Measurements from ENCODE around the gene GPR61. TPM values are rescaled to one million over a fixed set of nuclear protein-coding genes. Genes with fewer than 3 reads are reported as not detected.

Gene GPR61
- total RNA-seq, 1 experiment from 2014 or later = 0.57 TPM

DNA sequence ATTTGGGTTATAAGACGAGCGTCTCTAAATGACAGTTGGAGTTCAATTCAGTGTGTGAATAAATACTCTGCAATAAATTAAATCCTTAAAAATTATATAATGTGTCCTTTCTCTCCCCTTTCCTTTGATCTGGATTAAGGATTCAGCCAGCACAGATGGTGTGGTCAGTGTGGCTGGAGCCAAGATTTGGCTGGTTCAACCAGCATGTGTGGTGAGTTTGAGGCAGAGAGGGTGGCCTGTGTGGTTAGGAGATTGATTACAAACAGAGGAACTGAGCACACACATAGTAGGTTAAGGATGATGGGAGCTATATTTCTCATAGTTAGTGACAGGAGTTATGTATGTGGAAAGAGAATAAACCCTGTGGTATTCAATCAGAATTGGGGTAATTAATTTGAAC is 16.0 kb upstream of the GPR61 start:
- Histone ChIP-seq H3K27me3 (no peaks in the 10 kb centered on the region), H3K4me3 (no peak overlapping the region), H3K36me3 (no peaks in the 10 kb centered on the region), H3K9me3 (replicated peaks) (no peaks in the 10 kb centered on the region), H3K27ac (0 out of 2 replicates have a peak overlapping the region, but pooled peaks have one; percentile 1), H3K4me1 (peaks cover 35% of the 10 kb centered on the region)
- DNase-seq = peak; percentile 82 to 87

- no peak for DNase-seq
- Histone ChIP-seq H3K27ac (no peak overlapping the region), H3K36me3 (no peaks in the 10 kb centered on the region), H3K4me1 (peaks cover 61% of the 10 kb centered on the region), H3K27me3 (no peaks in the 10 kb centered on the region), H3K9me3 (replicated peaks) (no peaks in the 10 kb centered on the region), H3K4me3 (no peak overlapping the region)
Measured at GRCh38 chr1:109527098-109527811, 12.4 kb upstream of the GPR61 start.

DNA sequence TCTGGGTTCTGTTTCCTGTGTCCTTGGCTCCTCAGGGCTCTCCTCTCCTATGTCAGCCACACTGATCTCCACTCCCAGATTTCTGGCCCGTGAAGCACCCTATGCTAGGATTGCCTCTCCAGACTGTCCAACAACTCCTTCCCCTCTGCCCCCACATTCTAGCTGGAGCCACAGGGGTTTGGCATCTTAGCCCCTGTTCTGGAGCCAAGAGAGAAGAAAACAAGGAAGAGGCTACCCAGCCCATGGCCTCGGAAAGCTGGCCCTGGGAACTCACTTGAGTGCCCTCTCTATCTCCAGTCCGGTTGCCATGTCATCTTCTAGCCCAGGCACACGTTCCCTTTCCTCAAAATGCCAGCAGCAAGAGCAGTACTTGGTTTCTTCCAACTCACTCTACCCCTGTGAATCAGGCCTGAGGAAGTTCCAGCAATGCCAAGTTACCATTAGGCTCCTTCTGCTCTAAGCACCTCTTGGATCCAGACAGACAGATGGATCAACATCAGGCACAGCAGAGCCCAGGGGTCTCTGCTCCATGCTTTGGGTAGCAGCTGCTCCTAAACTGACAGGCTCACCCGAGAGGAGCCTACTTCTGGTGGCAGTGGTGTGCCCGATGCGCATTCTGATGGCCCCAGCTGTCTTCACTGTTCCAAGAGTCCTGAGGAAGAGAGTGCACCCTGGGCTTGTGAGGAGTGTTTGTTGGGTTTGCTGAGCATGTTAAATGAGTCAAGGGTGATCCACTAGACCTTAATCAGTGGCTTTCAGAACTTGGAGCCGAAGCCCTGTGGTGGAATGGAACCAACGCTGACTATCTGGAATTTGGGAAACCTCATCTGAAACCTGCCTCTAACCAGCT is 11.6 kb upstream of the GPR61 start:
- no peak overlapping the region for H3K4me3 ChIP-seq
- H3K27ac ChIP-seq = peak overlapping the region; percentile 100
- DNase-seq = peak in 1 of 2 experiments; percentile 50
- H3K36me3 ChIP-seq = no peaks in the 10 kb centered on the region
- H3K9me3 ChIP-seq (replicated peaks) = no peaks in the 10 kb centered on the region
- H3K4me1 ChIP-seq = peaks cover 62% of the 10 kb centered on the region
- no peaks in the 10 kb centered on the region for H3K27me3 ChIP-seq

DNA sequence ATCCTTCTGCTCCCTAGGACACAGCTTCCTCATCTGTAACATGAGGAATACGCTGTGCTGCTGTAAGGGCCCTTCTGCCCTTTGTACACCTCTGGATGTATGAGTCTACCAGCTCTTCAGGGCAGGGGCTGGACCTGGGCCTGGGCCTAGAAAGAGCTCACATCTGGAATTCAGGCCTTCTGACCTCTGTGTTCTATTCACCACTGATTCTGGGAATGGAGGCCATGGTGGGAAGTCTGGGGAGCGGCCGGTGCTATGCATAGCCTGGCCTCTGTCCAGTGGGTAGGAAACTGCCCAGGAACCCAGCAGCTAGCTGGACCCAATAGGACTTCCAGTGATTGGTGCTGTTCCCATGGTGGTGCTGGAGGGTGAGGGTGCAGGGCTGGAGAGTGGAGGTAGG is 11.0 kb upstream of the GPR61 start:
- Histone ChIP-seq H3K4me3 (no peak overlapping the region), H3K36me3 (no peaks in the 10 kb centered on the region), H3K27me3 (no peaks in the 10 kb centered on the region), H3K9me3 (replicated peaks) (no peaks in the 10 kb centered on the region), H3K4me1 (peaks cover 56% of the 10 kb centered on the region), H3K27ac (peak overlapping the region; percentile 100)
- DNase-seq = no peak

DNA sequence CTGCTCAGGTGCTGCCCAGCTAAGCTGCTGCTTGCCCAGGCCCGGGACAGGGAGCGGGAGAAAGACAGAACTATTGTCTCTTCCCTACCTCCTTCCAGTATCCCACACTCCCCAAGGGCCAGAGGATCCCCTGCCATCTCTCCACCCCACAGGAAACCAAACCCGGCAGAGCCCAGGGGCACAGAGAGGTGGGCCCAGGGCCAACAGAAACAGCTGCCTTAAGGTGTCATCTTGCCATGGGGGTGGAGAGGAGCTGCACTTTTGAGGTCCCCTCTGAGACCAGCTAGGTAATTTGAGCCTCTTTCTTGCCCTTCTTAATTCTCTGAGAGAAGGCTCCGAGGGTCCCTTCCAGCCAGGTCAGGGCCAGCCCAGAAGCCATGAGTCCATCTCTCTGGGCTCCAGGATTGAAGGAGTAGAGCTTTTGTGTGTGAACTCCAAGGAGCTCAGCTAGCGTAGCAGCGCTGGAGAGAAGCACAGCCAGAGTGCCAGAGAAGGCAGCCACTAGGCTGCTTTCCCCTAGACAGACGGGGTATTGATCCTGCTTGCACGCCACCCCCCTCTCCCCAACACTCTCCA is 9.7 kb upstream of the GPR61 start:
- peak overlapping the region; percentile 100 for H3K27ac ChIP-seq
- H3K4me1 ChIP-seq = peaks cover 47% of the 10 kb centered on the region
- H3K36me3 ChIP-seq = no peaks in the 10 kb centered on the region

DNA sequence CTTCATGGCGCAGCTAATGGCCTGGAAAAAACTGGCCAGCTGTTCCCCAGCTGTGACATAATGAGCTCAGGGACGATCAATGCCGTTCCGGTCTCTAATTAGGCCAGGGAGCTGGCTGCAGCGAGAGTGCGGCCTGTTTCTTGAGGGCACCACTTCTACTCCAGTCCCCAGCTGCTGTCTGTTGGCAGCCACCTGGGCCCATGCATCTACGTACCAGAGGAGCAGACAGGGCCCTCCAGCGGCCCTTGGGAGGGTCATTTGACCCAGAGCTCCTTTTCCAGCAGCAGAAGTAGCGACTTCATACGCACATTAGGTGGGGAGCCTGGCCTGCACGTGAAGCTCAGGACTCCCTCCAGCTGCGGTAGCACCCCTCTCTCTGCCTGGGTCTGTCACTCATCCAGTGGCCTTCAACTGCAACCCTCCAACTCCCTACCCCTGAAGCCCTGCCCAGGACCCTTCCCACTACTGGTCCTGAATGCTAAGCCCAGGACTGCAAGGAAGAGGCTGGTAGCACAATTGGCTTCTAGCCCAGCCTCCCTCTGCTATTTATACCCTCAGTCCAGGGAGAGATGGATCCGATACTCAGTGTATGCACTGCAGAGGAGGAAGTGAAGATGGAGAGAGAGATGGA is 9.1 kb upstream of the GPR61 start:
- H3K27ac ChIP-seq = peak overlapping the region; percentile 100
- peak; percentile 98 to 99 for DNase-seq
- no peaks in the 10 kb centered on the region for H3K36me3 ChIP-seq
- H3K4me1 ChIP-seq = peaks cover 49% of the 10 kb centered on the region
- peak overlapping the region; percentile 34 for H3K4me3 ChIP-seq
- H3K9me3 ChIP-seq (replicated peaks) = no peaks in the 10 kb centered on the region
- no peaks in the 10 kb centered on the region for H3K27me3 ChIP-seq

More for the DNA sequence above, 9.7 kb upstream of the GPR61 start:
- no peaks in the 10 kb centered on the region for H3K9me3 ChIP-seq (replicated peaks)
- peak overlapping the region; percentile 28 for H3K4me3 ChIP-seq
- no peaks in the 10 kb centered on the region for H3K27me3 ChIP-seq
- DNase-seq = peak; percentile 98 to 99

DNA sequence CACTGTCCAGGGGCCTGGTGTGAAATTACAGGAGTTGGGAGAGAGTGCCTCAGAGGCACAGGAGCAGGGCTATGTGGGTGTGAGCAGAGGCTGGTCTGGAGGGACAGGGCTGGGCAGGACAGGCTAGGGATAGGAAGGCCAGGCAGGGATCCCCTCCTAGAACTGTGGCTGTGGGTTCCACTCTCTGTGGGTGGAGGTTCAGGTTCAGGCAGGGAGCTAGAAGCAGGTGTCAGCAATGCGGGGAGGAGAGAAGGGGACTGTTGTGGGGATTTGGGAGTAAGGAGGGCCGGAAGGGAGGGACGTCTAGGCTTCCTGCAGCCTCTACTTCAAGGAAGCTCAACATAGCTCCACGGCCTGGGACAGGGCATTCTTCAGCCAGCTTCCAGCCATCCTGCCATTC is 8.3 kb upstream of the GPR61 start:
- no peaks in the 10 kb centered on the region for H3K36me3 ChIP-seq
- no peaks in the 10 kb centered on the region for H3K27me3 ChIP-seq
- H3K27ac ChIP-seq = peak overlapping the region; percentile 100
- H3K4me3 ChIP-seq = peak overlapping the region; percentile 34
- peak; percentile 64 to 78 for DNase-seq
- no peaks in the 10 kb centered on the region for H3K9me3 ChIP-seq (replicated peaks)
- peaks cover 57% of the 10 kb centered on the region for H3K4me1 ChIP-seq

DNA sequence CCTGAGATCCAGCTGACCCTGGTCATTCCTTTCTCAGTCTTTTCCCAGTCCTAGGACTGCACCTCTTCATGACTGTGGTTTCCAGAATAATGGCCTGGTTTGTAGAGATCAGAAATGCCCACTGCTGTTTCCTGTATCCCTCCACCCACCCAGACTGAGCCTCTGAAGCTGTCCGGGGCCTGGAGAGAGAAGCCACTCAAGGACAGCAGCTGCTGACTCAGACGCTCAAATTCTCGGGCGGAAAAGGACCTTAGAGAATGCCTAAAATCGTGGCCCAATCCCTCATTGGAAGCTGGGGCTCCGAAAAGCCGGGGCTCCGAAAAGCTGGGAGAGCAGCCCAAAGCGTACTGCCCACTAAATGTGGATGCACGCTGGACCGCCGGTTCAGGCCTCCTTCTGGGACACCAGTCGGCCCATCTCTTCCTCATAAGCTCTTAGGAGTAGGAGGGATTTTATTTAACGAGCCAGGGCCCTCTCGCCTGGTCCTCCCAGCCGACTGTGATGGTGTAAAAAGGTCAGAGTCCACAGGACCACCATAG is 7.8 kb upstream of the GPR61 start:
- H3K9me3 ChIP-seq (replicated peaks) = no peaks in the 10 kb centered on the region
- peak; percentile 71 to 81 for DNase-seq
- peak overlapping the region; percentile 100 for H3K27ac ChIP-seq

DNA sequence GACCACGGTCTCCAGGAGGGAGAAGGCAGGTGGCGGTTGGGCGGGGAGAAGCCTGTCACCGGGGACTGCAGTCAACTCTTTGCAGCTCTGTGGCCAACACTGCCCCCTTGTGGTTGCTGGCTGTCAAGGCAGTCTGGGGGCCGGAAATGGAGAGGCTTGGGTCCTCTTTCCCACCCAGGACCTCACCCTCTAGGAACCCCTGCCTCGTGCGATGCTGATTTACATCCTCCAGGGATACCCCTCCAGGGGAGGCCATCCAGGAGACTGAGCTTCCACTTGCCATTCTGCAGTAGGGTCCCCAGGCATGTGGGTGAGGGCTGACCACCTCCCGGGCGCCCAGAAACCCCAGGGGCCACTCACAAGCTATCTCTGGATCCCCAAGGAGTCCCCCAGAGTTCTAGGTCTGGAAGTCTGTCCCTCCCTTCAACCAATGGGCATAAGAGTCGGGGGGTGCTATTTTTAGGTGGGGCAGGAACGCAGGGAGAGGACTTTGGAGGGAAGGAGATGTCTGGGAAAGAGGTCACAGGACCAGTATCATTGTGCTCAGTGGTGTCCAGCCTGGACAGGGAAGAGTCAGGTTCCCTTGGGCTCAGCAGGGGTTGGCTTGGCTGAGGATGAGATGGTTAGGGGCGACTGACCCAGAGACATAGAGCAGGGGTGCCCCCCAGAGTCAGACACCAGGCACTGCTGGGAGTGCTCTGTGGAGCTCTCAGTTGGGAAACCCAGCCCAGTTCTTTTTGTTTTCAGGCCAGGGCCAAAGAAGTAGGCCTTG is 7.1 kb upstream of the GPR61 start:
- Histone ChIP-seq H3K36me3 (no peaks in the 10 kb centered on the region), H3K27me3 (no peaks in the 10 kb centered on the region), H3K27ac (peak overlapping the region; percentile 100), H3K4me1 (peaks cover 56% of the 10 kb centered on the region), H3K9me3 (replicated peaks) (no peaks in the 10 kb centered on the region), H3K4me3 (peak overlapping the region; percentile 34)
- DNase-seq = peak; percentile 92 to 97

More for the DNA sequence above, 7.8 kb upstream of the GPR61 start:
- H3K4me1 ChIP-seq = peaks cover 59% of the 10 kb centered on the region
- H3K27me3 ChIP-seq = no peaks in the 10 kb centered on the region
- H3K36me3 ChIP-seq = no peaks in the 10 kb centered on the region
- H3K4me3 ChIP-seq = peak overlapping the region; percentile 34

- Histone ChIP-seq H3K36me3 (no peaks in the 10 kb centered on the region), H3K27me3 (peaks cover 4% of the 10 kb centered on the region; the same call in 1 of the 2 replicates), H3K4me3 (no peak overlapping the region), H3K27ac (no peak overlapping the region), H3K4me1 (peaks cover 38% of the 10 kb centered on the region), H3K9me3 (replicated peaks) (no peaks in the 10 kb centered on the region)
- DNase-seq = no peak
Measured at GRCh38 chr1:109534307-109534858, 5.3 kb upstream of the GPR61 start.

GRCh38 chr1:109535481-109535880 is 4.2 kb upstream of the GPR61 start:
- Histone ChIP-seq H3K27ac (no peak overlapping the region), H3K27me3 (peaks cover 12% of the 10 kb centered on the region), H3K36me3 (no peaks in the 10 kb centered on the region), H3K4me3 (no peak overlapping the region), H3K9me3 (replicated peaks) (no peaks in the 10 kb centered on the region), H3K4me1 (peaks cover 32% of the 10 kb centered on the region)
- DNase-seq = no peak

GRCh38 chr1:109535971-109536491 is 3.6 kb upstream of the GPR61 start:
- no peaks in the 10 kb centered on the region for H3K36me3 ChIP-seq
- H3K4me3 ChIP-seq = no peak overlapping the region
- peaks cover 27% of the 10 kb centered on the region for H3K4me1 ChIP-seq
- DNase-seq = peak; percentile 68 to 75
- H3K27ac ChIP-seq = no peak overlapping the region
- no peaks in the 10 kb centered on the region for H3K9me3 ChIP-seq (replicated peaks)
- H3K27me3 ChIP-seq = peaks cover 12% of the 10 kb centered on the region

GRCh38 chr1:109537450-109538178 is 2.1 kb upstream of the GPR61 start:
- no peak for DNase-seq
- Histone ChIP-seq H3K36me3 (no peaks in the 10 kb centered on the region), H3K9me3 (replicated peaks) (no peaks in the 10 kb centered on the region), H3K4me3 (no peak overlapping the region), H3K27ac (no peak overlapping the region), H3K27me3 (peaks cover 16% of the 10 kb centered on the region), H3K4me1 (peaks cover 13% of the 10 kb centered on the region)
